HL-60 (cell line): Measurements from ENCODE around the gene NRXN2.

Experiments
- DNase-seq, 2 experiments: peaks; one replicate each; pipeline ENCODE4 v3.0.0-alpha.2; 2010 to 2020; ENCODE audit warnings: low read depth in 1 of 2, low spot score in 1 of 2
- H3K27ac ChIP-seq: fragments of 250-450 bp; sonication (Bioruptor Pico); replicated peaks from 2 replicates; pipeline ENCODE4 v1.5.1; 2020; ENCODE audit warnings: mild to moderate bottlenecking, moderate library complexity
- H3K27me3 ChIP-seq: fragments of 250-450 bp; sonication (Bioruptor Pico); 2 replicates; pipeline ENCODE4 v1.5.1; 2021; ENCODE audit warnings: mild to moderate bottlenecking, moderate library complexity; ENCODE audit not compliant: insufficient read depth, poor library complexity, severe bottlenecking
- H3K4me3 ChIP-seq: replicated peaks from 2 replicates; pipeline ENCODE4 v1.5.1; 2011; ENCODE audit warnings: mild to moderate bottlenecking, control low read depth, low read length; ENCODE audit not compliant: insufficient read depth
- GABPA ChIP-seq: IDR thresholded peaks from 2 replicates; pipeline ENCODE4 v1.6.1; 2012; ENCODE audit warnings: low read depth
- POLR2AphosphoS5 ChIP-seq: IDR thresholded peaks from 2 replicates; pipeline ENCODE4 v1.6.1; 2012; ENCODE audit warnings: low read depth
- SPI1 ChIP-seq: IDR thresholded peaks from 2 replicates; pipeline ENCODE4 v1.6.1; 2012; ENCODE audit warnings: low read depth, mild to moderate bottlenecking, borderline replicate concordance
- TF ChIP-seq, protein P1 (sequence below): IDR thresholded peaks from one replicate; pipeline ENCODE4 v1.5.1; 2011; ENCODE audit warnings: low read length, control low read depth, inconsistent platforms; ENCODE audit not compliant: insufficient read depth
- TF ChIP-seq, protein P2 (sequence below): IDR thresholded peaks from 2 replicates; pipeline ENCODE4 v1.6.1; 2012; ENCODE audit warnings: low read depth; ENCODE audit not compliant: insufficient replicate concordance

NRXN2 gene

DNA sequence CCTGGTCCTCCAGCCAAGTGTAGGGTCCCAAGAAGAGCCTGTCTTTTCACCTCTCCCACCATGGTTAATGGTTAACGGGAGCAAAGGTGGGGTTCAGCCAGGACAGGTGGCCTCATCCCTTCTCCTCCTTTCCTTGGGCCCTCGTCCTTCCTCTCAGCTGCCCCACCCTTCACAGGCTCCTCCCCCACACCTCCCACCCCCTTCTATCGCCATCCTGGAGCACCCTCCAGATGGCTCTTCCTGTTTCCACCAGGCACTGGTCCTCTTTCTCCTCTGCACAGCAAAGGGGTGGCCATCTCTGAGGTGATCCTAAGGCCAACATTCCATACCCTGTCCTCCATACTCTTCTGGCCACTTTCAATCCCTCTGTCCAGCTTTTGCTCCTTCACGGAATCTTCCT lies 83.1 kb downstream of the NRXN2 start:
- H3K4me3 ChIP-seq = no peak overlapping the region
- TF ChIP-seq, protein P1, sequence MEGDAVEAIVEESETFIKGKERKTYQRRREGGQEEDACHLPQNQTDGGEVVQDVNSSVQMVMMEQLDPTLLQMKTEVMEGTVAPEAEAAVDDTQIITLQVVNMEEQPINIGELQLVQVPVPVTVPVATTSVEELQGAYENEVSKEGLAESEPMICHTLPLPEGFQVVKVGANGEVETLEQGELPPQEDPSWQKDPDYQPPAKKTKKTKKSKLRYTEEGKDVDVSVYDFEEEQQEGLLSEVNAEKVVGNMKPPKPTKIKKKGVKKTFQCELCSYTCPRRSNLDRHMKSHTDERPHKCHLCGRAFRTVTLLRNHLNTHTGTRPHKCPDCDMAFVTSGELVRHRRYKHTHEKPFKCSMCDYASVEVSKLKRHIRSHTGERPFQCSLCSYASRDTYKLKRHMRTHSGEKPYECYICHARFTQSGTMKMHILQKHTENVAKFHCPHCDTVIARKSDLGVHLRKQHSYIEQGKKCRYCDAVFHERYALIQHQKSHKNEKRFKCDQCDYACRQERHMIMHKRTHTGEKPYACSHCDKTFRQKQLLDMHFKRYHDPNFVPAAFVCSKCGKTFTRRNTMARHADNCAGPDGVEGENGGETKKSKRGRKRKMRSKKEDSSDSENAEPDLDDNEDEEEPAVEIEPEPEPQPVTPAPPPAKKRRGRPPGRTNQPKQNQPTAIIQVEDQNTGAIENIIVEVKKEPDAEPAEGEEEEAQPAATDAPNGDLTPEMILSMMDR = no peak
- TF ChIP-seq POLR2AphosphoS5 (no peak), GABPA (no peak), SPI1 (no peak)
- TF ChIP-seq, protein P2, sequence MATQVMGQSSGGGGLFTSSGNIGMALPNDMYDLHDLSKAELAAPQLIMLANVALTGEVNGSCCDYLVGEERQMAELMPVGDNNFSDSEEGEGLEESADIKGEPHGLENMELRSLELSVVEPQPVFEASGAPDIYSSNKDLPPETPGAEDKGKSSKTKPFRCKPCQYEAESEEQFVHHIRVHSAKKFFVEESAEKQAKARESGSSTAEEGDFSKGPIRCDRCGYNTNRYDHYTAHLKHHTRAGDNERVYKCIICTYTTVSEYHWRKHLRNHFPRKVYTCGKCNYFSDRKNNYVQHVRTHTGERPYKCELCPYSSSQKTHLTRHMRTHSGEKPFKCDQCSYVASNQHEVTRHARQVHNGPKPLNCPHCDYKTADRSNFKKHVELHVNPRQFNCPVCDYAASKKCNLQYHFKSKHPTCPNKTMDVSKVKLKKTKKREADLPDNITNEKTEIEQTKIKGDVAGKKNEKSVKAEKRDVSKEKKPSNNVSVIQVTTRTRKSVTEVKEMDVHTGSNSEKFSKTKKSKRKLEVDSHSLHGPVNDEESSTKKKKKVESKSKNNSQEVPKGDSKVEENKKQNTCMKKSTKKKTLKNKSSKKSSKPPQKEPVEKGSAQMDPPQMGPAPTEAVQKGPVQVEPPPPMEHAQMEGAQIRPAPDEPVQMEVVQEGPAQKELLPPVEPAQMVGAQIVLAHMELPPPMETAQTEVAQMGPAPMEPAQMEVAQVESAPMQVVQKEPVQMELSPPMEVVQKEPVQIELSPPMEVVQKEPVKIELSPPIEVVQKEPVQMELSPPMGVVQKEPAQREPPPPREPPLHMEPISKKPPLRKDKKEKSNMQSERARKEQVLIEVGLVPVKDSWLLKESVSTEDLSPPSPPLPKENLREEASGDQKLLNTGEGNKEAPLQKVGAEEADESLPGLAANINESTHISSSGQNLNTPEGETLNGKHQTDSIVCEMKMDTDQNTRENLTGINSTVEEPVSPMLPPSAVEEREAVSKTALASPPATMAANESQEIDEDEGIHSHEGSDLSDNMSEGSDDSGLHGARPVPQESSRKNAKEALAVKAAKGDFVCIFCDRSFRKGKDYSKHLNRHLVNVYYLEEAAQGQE = no peak

DNA sequence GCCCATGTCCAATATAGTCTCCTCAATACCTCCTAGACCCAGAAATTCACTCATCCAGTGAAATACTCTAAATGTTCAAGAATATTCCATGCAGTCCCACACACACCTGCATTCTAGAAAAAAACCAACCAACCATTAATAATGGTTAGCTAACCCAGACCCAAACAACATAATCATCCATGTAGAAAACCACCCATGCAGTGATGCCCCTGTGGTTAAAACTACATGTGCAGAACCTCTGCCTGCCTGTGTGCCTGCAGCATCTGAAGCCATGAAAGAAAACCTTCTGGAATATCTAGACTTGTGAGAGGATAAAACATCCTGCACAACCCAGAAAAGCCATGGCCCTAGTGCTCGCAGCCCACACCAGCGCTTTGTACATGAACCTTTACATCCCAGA lies 84.2 kb downstream of the NRXN2 start:
- no peak overlapping the region for H3K27ac ChIP-seq
- no peak for DNase-seq
- H3K27me3 ChIP-seq = peaks cover 19% of the 10 kb centered on the region
- no peak overlapping the region for H3K4me3 ChIP-seq
- TF ChIP-seq GABPA (no peak), POLR2AphosphoS5 (no peak), SPI1 (no peak)
- TF ChIP-seq, protein P2 = no peak
- TF ChIP-seq, protein P1 = no peak

More for the DNA sequence above, 83.1 kb downstream of the NRXN2 start:
- Histone ChIP-seq H3K27me3 (peaks cover 19% of the 10 kb centered on the region), H3K27ac (no peak overlapping the region)
- no peak for DNase-seq

DNA sequence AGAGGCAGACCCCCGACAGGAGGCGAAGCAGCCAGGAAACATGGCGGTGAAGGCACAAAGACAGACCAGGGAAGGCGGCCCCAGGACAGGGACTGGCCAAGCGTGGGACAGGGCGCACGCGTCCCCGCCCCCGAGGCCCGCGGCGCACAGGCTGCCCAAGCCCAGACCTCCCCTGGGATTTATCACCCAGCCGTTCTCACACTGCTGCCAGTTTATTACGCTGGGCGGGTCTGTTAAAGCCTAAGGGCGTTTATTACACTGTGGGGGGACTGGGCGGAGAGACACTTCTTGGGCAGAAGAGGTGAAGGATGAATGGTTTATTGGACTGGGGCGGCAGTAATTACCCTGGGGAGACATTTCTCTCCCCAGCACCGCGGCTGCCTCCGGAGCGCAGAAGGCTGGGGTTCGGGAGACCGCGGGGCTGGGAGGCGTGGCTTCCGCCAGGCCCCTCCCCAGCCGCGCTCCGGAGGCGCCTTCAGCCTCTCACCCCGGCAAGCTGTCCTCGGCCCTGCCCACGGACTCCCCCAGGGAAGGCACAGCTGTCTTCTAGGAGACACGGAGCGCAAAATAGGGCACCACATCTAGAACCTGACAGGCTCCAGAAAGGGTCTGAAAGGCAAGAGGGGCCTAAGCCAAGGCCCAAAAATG lies 84.9 kb downstream of the NRXN2 start:
- no peak for TF ChIP-seq POLR2AphosphoS5
- no peak for TF ChIP-seq SPI1
- TF ChIP-seq, protein P2 = no peak
- TF ChIP-seq GABPA = no peak
- TF ChIP-seq, protein P1 = no peak
- H3K4me3 ChIP-seq = no peak overlapping the region
- no peak overlapping the region for H3K27ac ChIP-seq
- H3K27me3 ChIP-seq = peaks cover 19% of the 10 kb centered on the region
- DNase-seq = no peak
